Testis (tissue), 3 donors: ENCODE data around the gene IL17REL. TPM values are rescaled to one million over a fixed set of nuclear protein-coding genes. Genes with fewer than 3 reads are reported as not detected.

Experiments used
- DNase-seq: peaks from one replicate; pipeline ENCODE4 v3.0.0-alpha.2; 2019
- H3K27ac ChIP-seq, 2 donors: fragments of 200-600 bp; sonication (generic); one replicate each; pipeline ENCODE4 v1.5.1; 2019
- H3K27me3 ChIP-seq: fragments of 200-600 bp; sonication (generic); one replicate; pipeline ENCODE4 v1.5.1; 2019
- H3K36me3 ChIP-seq: fragments of 200-600 bp; sonication (generic); one replicate; pipeline ENCODE4 v1.5.1; 2017; ENCODE audit warnings: low read depth; ENCODE audit errors: missing control alignments
- H3K4me1 ChIP-seq: fragments of 200-600 bp; sonication (generic); one replicate; pipeline ENCODE4 v1.5.1; 2019
- H3K4me3 ChIP-seq, 2 donors: fragments of 200-600 bp; sonication (generic); one replicate each; pipeline ENCODE4 v1.5.1; 2017 to 2019
- H3K9me3 ChIP-seq: fragments of 200-600 bp; sonication (generic); one replicate; pipeline ENCODE4 v1.5.1; 2017
- CTCF ChIP-seq, 3 experiments: fragments of 450-650 bp in 2 of 3; fragments of 200-600 bp in 1 of 3; sonication (generic) in 1 of 3; IDR thresholded peaks; one replicate each; pipeline ENCODE4 v1.5.1; 2016 to 2019; ENCODE audit warnings: antibody characterized with exemption in 3 of 3, mild to moderate bottlenecking in 2 of 3, moderate library complexity in 1 of 3
- POLR2A ChIP-seq: fragments of 450-650 bp; IDR thresholded peaks from one replicate; pipeline ENCODE4 v1.6.1; 2017; ENCODE audit warnings: antibody characterized with exemption, mild to moderate bottlenecking, moderate library complexity
- WGBS, 2 donors: methylation state at CpG; one replicate each; pipeline ENCODE4 v1.1.5; 2018; 5-methylcytosine and 5-hydroxymethylcytosine counted together
- intact Hi-C: fragments of 100-400 bp; cut with DNase I; formaldehyde crosslinking; loops from one replicate; pipeline ENCODE4 v1.15.1; 2023; ENCODE audit warnings: low total_unique reads
- polyA plus RNA-seq: library from polyadenylated mRNA; stranded (reverse); fragments of 350-450 nt; fragmentation: Illumina TruSeq; extraction: RNeasy Lipid Tissue Mini Kit (QIAGEN cat#74804); gene quantifications from one replicate; pipeline ENCODE4 v1.2.3, GENCODE V29; 2014; ENCODE audit warnings: low read depth, low replicate concordance; ENCODE audit not compliant: insufficient read depth
- total RNA-seq, 2 donors: library from RNA; depleted of rRNA; stranded (reverse); fragments of >200 nt; gene quantifications; one replicate each; pipeline ENCODE4 v1.2.3, GENCODE V29; 2016

The IL17REL gene
- total and polyA plus RNA-seq, 3 donors from 2014 or later: 0.25 to 0.55 (median 0.30) TPM

- no peak for TF ChIP-seq CTCF (IDR thresholded peaks at IDR 0.05)
- TF ChIP-seq POLR2A: no peak
- H3K4me3 ChIP-seq: no peak overlapping the region
- no peaks in the 10 kb centered on the region for H3K36me3 ChIP-seq
- H3K27ac ChIP-seq: peak overlapping the region; percentile 86 to 95
- H3K27me3 ChIP-seq: no peaks in the 10 kb centered on the region
- no peak for DNase-seq
- intact Hi-C loops: no loop called here
- H3K4me1 ChIP-seq: peaks cover 54% of the 10 kb centered on the region
- no peaks in the 10 kb centered on the region for H3K9me3 ChIP-seq
- 60 to 64% methylated on average over 6 of the region's 6 CpGs for WGBS, 2 donors
Measured at GRCh38 chr22:49963647-49964026, 48.9 kb downstream of the IL17REL start.

- Histone ChIP-seq H3K4me3 (peak overlapping the region; percentile 78 to 89), H3K4me1 (peaks cover 52% of the 10 kb centered on the region), H3K36me3 (no peaks in the 10 kb centered on the region), H3K9me3 (no peaks in the 10 kb centered on the region), H3K27ac (peak overlapping the region; percentile 86 to 95), H3K27me3 (no peaks in the 10 kb centered on the region)
- no peak for TF ChIP-seq CTCF (IDR thresholded peaks at IDR 0.05)
- TF ChIP-seq POLR2A: no peak
- 54 to 67% methylated on average over 32 to 62 of the region's 63 CpGs for WGBS, 2 donors
- intact Hi-C loops: no loop called here
- DNase-seq: no peak
Measured at GRCh38 chr22:49962751-49963646, 49.6 kb downstream of the IL17REL start.

GRCh38 chr22:49962012-49962750 is 50.4 kb downstream of the IL17REL start:
- H3K27me3 ChIP-seq: no peaks in the 10 kb centered on the region
- no peaks in the 10 kb centered on the region for H3K36me3 ChIP-seq
- peak overlapping the region; percentile 78 to 89 for H3K4me3 ChIP-seq
- WGBS, 2 donors: 0 to 11% methylated on average over 2 to 66 of the region's 70 CpGs
- H3K4me1 ChIP-seq: peaks cover 44% of the 10 kb centered on the region
- TF ChIP-seq POLR2A (no peak), CTCF (IDR thresholded peaks at IDR 0.05) (no peak)
- H3K9me3 ChIP-seq: no peaks in the 10 kb centered on the region
- intact Hi-C loops: no loop called here
- peak overlapping the region; percentile 86 to 95 for H3K27ac ChIP-seq
- DNase-seq: peak; percentile 87

GRCh38 chr22:49961601-49962011 is 51.0 kb downstream of the IL17REL start:
- DNase-seq: no peak
- whole genome bisulfite sequencing, 2 donors: 0 to 8% methylated on average over 5 to 49 of the region's 49 CpGs
- intact Hi-C loops: no loop called here
- peak overlapping the region; percentile 78 to 89 for H3K4me3 ChIP-seq
- no peak for TF ChIP-seq POLR2A
- TF ChIP-seq CTCF (IDR thresholded peaks at IDR 0.05): no peak
- H3K27me3 ChIP-seq: no peaks in the 10 kb centered on the region
- H3K27ac ChIP-seq: peak overlapping the region; percentile 86 to 95
- H3K36me3 ChIP-seq: no peaks in the 10 kb centered on the region
- peaks cover 38% of the 10 kb centered on the region for H3K4me1 ChIP-seq
- H3K9me3 ChIP-seq: no peaks in the 10 kb centered on the region
